Lower lobe of right lung (tissue), 2 donors: ENCODE results near the gene NTM. TPM values are rescaled to one million over a fixed set of nuclear protein-coding genes. Genes with fewer than 3 reads are reported as not detected.

Experiments used
- ATAC-seq, 2 donors: fragments of 200-7000 bp; cut with Tn5 transposase; one replicate each; pipeline ENCODE4 v1.9.1; 2020 to 2022; ENCODE audit warnings: mild to moderate bottlenecking in 2 of 2, moderate library complexity in 2 of 2
- DNase-seq: peaks from one replicate; pipeline ENCODE4 v3.0.0-alpha.2; 2020
- H3K27ac ChIP-seq: fragments of 200-600 bp; one replicate; pipeline ENCODE4 v1.8.0; 2022
- H3K27me3 ChIP-seq: fragments of 200-600 bp; one replicate; pipeline ENCODE4 v1.8.0; 2022; ENCODE audit warnings: low read depth
- H3K36me3 ChIP-seq: fragments of 200-600 bp; one replicate; pipeline ENCODE4 v1.8.0; 2022; ENCODE audit warnings: mild to moderate bottlenecking
- H3K4me1 ChIP-seq: fragments of 200-600 bp; one replicate; pipeline ENCODE4 v1.8.0; 2022
- H3K4me3 ChIP-seq: fragments of 200-600 bp; one replicate; pipeline ENCODE4 v1.8.0; 2022; ENCODE audit warnings: mild to moderate bottlenecking
- H3K9me3 ChIP-seq: fragments of 200-600 bp; one replicate; pipeline ENCODE4 v1.8.0; 2022
- CTCF ChIP-seq: fragments of 200-600 bp; IDR thresholded peaks from one replicate; pipeline ENCODE4 v1.8.0; 2022; ENCODE audit warnings: antibody characterized with exemption, mild to moderate bottlenecking
- intact Hi-C: fragments of 100-400 bp; cut with DNase I; formaldehyde crosslinking; loops from one replicate; pipeline ENCODE4 v1.11.0; 2022
- total RNA-seq: library from RNA; stranded (reverse); fragmentation: NEBNext Ultra II Directional; extraction: Animal tissue kit (Norgen Biotek cat#: 25700); gene quantifications from one replicate; pipeline ENCODE4 v1.2.1, GENCODE V29; 2021
- donor health status: DM: no; HTN: yes; CAD: no; lungs with severe emphysema.

NTM gene
- total RNA-seq, 1 donor from 2014 or later = 2.3 TPM

GRCh38 chr11:132278801-132279574 lies 908.6 kb downstream of the NTM start:
- no peaks in the 10 kb centered on the region for H3K4me1 ChIP-seq
- H3K9me3 ChIP-seq = no peaks in the 10 kb centered on the region
- H3K27me3 ChIP-seq = no peaks in the 10 kb centered on the region
- H3K36me3 ChIP-seq = no peaks in the 10 kb centered on the region
- intact Hi-C loops = no loop called here
- DNase-seq = no peak
- TF ChIP-seq CTCF = peak; percentile 42
- no peak overlapping the region for H3K27ac ChIP-seq
- no peak for ATAC-seq
- no peak overlapping the region for H3K4me3 ChIP-seq

DNA sequence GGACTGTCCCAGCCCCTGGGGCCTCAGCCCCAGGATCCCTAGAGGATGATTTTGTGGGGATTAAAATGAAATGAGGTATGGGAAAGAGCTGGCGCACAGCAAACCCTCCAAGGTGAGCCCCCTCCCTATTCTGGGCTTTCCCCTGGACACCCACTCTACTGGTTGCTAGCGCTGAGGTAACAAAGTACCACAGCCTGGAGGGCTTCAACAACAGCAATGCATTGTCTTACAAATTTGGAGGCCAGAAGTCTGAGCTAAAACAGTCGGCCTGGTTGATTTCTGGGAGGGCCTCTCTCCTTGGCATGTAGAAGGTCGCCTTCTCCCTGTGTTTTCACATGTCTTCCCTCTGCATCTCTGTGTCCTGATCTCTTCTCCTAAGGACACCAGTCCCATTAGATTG lies 913.6 kb downstream of the NTM start:
- no peaks in the 10 kb centered on the region for H3K36me3 ChIP-seq
- H3K9me3 ChIP-seq = no peaks in the 10 kb centered on the region
- intact Hi-C loops = no loop called here
- H3K4me3 ChIP-seq = no peak overlapping the region
- no peak for DNase-seq
- no peak overlapping the region for H3K27ac ChIP-seq
- no peak for ATAC-seq
- H3K4me1 ChIP-seq = no peaks in the 10 kb centered on the region
- TF ChIP-seq CTCF = no peak
- H3K27me3 ChIP-seq = no peaks in the 10 kb centered on the region

- intact Hi-C loops = no loop called here
- Histone ChIP-seq H3K4me1 (no peaks in the 10 kb centered on the region), H3K4me3 (no peak overlapping the region), H3K9me3 (no peaks in the 10 kb centered on the region), H3K36me3 (no peaks in the 10 kb centered on the region), H3K27ac (no peak overlapping the region), H3K27me3 (no peaks in the 10 kb centered on the region)
- DNase-seq (no peak), ATAC-seq (no peak)
- TF ChIP-seq CTCF = no peak
Measured at GRCh38 chr11:132284611-132285010, 914.2 kb downstream of the NTM start.

DNA sequence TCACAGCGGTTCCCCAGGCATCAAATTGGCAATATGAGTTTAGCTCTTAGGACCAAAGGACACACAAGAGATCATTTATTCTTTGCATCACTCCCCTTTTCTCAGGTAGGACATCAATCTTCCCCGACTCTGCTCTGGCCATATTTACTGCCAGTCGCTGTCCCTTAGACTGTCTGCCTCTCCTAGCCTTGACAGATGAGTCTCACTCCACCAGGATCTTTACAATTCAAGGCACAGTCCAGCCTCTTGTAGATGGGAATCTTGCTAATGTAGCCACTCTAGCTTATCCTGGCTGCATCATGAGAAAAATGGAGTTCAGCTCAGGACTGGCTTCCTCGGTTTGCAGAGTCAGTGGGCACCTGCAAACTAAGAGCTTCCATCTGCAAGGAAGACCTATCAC lies 915.2 kb downstream of the NTM start:
- Histone ChIP-seq H3K27ac (no peak overlapping the region), H3K36me3 (no peaks in the 10 kb centered on the region), H3K9me3 (no peaks in the 10 kb centered on the region), H3K4me3 (no peak overlapping the region), H3K27me3 (no peaks in the 10 kb centered on the region), H3K4me1 (no peaks in the 10 kb centered on the region)
- TF ChIP-seq CTCF = no peak
- intact Hi-C loops = no loop called here
- ATAC-seq (no peak), DNase-seq (no peak)

GRCh38 chr11:132286106-132286505 lies 915.7 kb downstream of the NTM start:
- intact Hi-C loops = no loop called here

More at GRCh38 chr11:132286106-132286505, 915.7 kb downstream of the NTM start:
- Histone ChIP-seq H3K4me3 (no peak overlapping the region), H3K4me1 (no peaks in the 10 kb centered on the region), H3K27ac (no peak overlapping the region), H3K9me3 (no peaks in the 10 kb centered on the region), H3K36me3 (no peaks in the 10 kb centered on the region), H3K27me3 (no peaks in the 10 kb centered on the region)
- no peak for DNase-seq
- ATAC-seq = no peak
- no peak for TF ChIP-seq CTCF
